Measurements from ENCODE around the gene ZBED3.

Gene ZBED3

GRCh38 chr5:77077829-77078176, 9.3 kb downstream of the ZBED3 start:
- Histone ChIP-seq H3K9ac (ENCODE audit: low read depth, low read length) (peak overlapping the region; percentile 17; the same call in 1 of the 2 replicates), H3K4me3 (ENCODE audit: low read length) (peak overlapping the region; percentile 54), H3K4me1 (ENCODE audit: insufficient read depth, low read length) (0 out of 2 replicates have a peak, but pooled peaks cover 6% of the 10 kb centered on the region), H3K9me3 (ENCODE audit: insufficient read depth, low read depth, low read length) (no peaks in the 10 kb centered on the region), H3K27me3 (ENCODE audit: insufficient read depth, low read length) (peaks cover 7% of the 10 kb centered on the region; the same call in 1 of the 2 replicates), H3K36me3 (ENCODE audit: insufficient read depth, low read length) (0 out of 2 replicates have a peak, but pooled peaks cover 2% of the 10 kb centered on the region), H3K27ac (ENCODE audit: low read depth, low read length) (no peak overlapping the region)
- WGBS, result 13% methylated on average over 10 of the region's 12 CpGs

DNA sequence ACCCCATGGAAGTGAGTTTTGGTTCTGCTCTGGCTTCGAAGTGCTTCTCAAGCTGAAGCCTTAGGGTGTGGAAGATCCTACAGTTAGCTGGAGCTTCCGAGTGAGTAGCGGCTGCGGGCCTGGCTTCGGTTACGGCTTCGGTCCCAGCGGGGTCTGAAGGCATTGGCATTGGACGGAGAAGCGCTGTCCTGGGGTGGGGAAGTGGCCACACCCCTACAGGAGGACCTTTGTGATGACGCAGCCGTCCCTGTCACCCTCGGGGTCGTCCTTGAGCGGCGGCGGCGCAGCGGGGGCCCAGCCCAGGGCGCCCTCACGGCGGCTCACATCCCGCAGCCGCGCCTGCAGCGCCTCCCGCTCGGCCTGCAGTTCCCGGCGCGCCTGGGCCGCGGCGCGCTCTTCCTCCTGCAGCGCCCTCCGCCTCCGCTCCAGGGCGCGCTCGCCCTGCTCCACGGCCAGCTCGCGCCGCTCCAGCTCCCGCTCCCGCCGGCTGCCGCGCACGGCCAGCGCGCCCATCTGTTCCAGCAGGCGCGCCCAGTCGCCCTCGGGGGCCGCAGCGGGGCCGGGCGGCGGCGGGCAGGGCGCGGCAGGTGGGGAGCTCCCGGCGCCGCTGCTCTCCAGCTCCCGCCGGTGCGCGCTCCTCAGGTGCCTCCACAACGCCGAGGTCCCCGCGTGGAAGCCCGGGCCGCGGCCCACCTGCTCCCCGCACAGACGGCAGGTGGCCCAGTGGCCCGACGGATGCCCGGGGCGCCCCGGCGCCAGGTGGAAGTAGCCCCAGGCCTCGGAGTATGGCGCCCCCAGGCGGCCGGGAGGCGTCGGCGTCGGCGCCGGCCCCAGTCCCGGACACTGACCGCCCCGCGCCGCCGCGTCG, 9.9 kb downstream of the ZBED3 start:
- 2% methylated on average over 105 of the region's 105 CpGs for WGBS
- Histone ChIP-seq H3K27me3 (ENCODE audit: insufficient read depth, low read length) (peaks cover 7% of the 10 kb centered on the region; the same call in 1 of the 2 replicates), H3K36me3 (ENCODE audit: insufficient read depth, low read length) (0 out of 2 replicates have a peak, but pooled peaks cover 1% of the 10 kb centered on the region), H3K4me1 (ENCODE audit: insufficient read depth, low read length) (0 out of 2 replicates have a peak, but pooled peaks cover 6% of the 10 kb centered on the region), H3K4me3 (ENCODE audit: low read length) (peak overlapping the region; percentile 54), H3K9me3 (ENCODE audit: insufficient read depth, low read depth, low read length) (no peaks in the 10 kb centered on the region), H3K27ac (ENCODE audit: low read depth, low read length) (no peak overlapping the region), H3K9ac (ENCODE audit: low read depth, low read length) (peak overlapping the region; percentile 67)

GRCh38 chr5:77074745-77075144, 12.3 kb downstream of the ZBED3 start:
- H3K4me3 ChIP-seq (ENCODE audit: low read length), result no peak overlapping the region
- no peaks in the 10 kb centered on the region for H3K9me3 ChIP-seq (ENCODE audit: insufficient read depth, low read depth, low read length)
- no peaks in the 10 kb centered on the region for H3K36me3 ChIP-seq (ENCODE audit: insufficient read depth, low read length)
- no peak overlapping the region for H3K9ac ChIP-seq (ENCODE audit: low read depth, low read length)
- H3K4me1 ChIP-seq (ENCODE audit: insufficient read depth, low read length), result 0 out of 2 replicates have a peak, but pooled peaks cover 6% of the 10 kb centered on the region
- 90% methylated on average over 4 of the region's 4 CpGs for WGBS
- no peak overlapping the region for H3K27ac ChIP-seq (ENCODE audit: low read depth, low read length)
- H3K27me3 ChIP-seq (ENCODE audit: insufficient read depth, low read length), result peaks cover 7% of the 10 kb centered on the region; the same call in 1 of the 2 replicates

- Histone ChIP-seq H3K36me3 (ENCODE audit: insufficient read depth, low read length) (no peaks in the 10 kb centered on the region; the same call in 1 of the 2 replicates), H3K27me3 (ENCODE audit: insufficient read depth, low read length) (peaks cover 7% of the 10 kb centered on the region; the same call in 1 of the 2 replicates), H3K4me3 (ENCODE audit: low read length) (no peak overlapping the region), H3K9me3 (ENCODE audit: insufficient read depth, low read depth, low read length) (no peaks in the 10 kb centered on the region), H3K4me1 (ENCODE audit: insufficient read depth, low read length) (0 out of 2 replicates have a peak, but pooled peaks cover 6% of the 10 kb centered on the region), H3K9ac (ENCODE audit: low read depth, low read length) (no peak overlapping the region), H3K27ac (ENCODE audit: low read depth, low read length) (no peak overlapping the region)
- WGBS, result 82% methylated on average over 2 of the region's 2 CpGs
Observed at GRCh38 chr5:77073667-77074066, 13.4 kb downstream of the ZBED3 start.

DNA sequence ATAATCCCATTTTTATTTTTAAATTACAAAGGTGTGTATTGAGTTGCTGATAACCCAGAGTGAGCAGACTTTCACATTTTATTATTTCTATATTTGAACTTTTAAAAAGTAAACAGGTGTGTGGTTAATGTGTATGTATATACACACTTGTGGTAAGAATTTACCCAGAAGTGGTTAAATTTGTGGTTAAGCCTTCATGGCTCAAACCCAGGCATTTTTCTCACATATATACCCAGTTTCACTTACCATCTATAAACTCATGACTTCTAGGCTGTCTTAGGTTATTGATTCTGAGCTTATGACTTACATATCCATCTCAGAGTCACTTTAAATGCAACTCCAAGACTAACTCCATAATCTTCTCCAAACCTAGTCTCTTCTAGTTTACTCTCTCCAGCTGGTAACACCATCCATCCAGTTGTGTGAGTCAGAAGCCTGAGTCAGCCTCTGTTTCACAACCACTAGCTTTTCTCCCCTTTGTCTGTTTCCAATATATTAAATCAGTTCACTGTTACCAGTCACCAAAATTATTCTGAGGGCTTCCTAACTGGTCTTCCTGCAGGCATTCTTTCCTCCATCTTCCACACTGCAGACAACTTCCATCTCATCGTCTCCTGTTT, 20.2 kb downstream of the ZBED3 start:
- Histone ChIP-seq H3K36me3 (ENCODE audit: insufficient read depth, low read length) (peaks cover 36% of the 10 kb centered on the region), H3K4me3 (ENCODE audit: low read length) (no peak overlapping the region), H3K27me3 (ENCODE audit: insufficient read depth, low read length) (no peaks in the 10 kb centered on the region), H3K27ac (ENCODE audit: low read depth, low read length) (no peak overlapping the region), H3K9me3 (ENCODE audit: insufficient read depth, low read depth, low read length) (no peaks in the 10 kb centered on the region), H3K4me1 (ENCODE audit: insufficient read depth, low read length) (no peaks in the 10 kb centered on the region; the same call in 1 of the 2 replicates), H3K9ac (ENCODE audit: low read depth, low read length) (no peak overlapping the region)
- 90% methylated on average over 1 of the region's 1 CpG for WGBS

GRCh38 chr5:77066184-77066583, 20.9 kb downstream of the ZBED3 start:
- Histone ChIP-seq H3K27ac (ENCODE audit: low read depth, low read length) (no peak overlapping the region), H3K36me3 (ENCODE audit: insufficient read depth, low read length) (peaks cover 43% of the 10 kb centered on the region), H3K27me3 (ENCODE audit: insufficient read depth, low read length) (no peaks in the 10 kb centered on the region), H3K4me1 (ENCODE audit: insufficient read depth, low read length) (no peaks in the 10 kb centered on the region; the same call in 1 of the 2 replicates), H3K9me3 (ENCODE audit: insufficient read depth, low read depth, low read length) (no peaks in the 10 kb centered on the region), H3K9ac (ENCODE audit: low read depth, low read length) (no peak overlapping the region), H3K4me3 (ENCODE audit: low read length) (no peak overlapping the region)
- WGBS, result 98% methylated on average over 1 of the region's 1 CpG

GRCh38 chr5:77065256-77065655, 21.8 kb downstream of the ZBED3 start:
- H3K27me3 ChIP-seq (ENCODE audit: insufficient read depth, low read length), result no peaks in the 10 kb centered on the region
- H3K9me3 ChIP-seq (ENCODE audit: insufficient read depth, low read depth, low read length), result no peaks in the 10 kb centered on the region
- H3K36me3 ChIP-seq (ENCODE audit: insufficient read depth, low read length), result peaks cover 53% of the 10 kb centered on the region
- no peak overlapping the region for H3K9ac ChIP-seq (ENCODE audit: low read depth, low read length)
- H3K27ac ChIP-seq (ENCODE audit: low read depth, low read length), result no peak overlapping the region
- no CpG with 5 or more reads among the region's 3 CpGs for WGBS
- no peaks in the 10 kb centered on the region; the same call in 1 of the 2 replicates for H3K4me1 ChIP-seq (ENCODE audit: insufficient read depth, low read length)
- H3K4me3 ChIP-seq (ENCODE audit: low read length), result no peak overlapping the region

DNA sequence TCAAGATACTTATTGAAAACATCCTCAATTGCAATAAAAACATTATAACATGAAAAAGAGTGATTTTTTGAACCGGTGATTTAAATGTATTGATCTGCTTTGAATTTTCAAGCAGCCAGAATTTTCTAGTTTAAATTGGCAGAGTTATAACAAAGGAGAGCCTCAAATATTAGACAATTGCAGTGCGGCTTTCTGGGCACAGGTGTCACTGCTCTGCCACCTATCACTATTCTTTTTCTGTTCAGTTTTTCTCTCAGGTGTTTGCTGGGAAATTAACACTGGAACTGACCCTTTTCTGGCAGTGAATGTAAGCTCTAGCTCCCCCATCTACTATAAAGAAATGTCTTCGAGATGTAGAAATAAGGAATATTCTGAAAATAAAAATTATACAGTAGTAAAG, 23.0 kb downstream of the ZBED3 start:
- Histone ChIP-seq H3K9ac (ENCODE audit: low read depth, low read length) (no peak overlapping the region), H3K9me3 (ENCODE audit: insufficient read depth, low read depth, low read length) (no peaks in the 10 kb centered on the region), H3K4me1 (ENCODE audit: insufficient read depth, low read length) (no peaks in the 10 kb centered on the region; the same call in 1 of the 2 replicates), H3K27ac (ENCODE audit: low read depth, low read length) (no peak overlapping the region), H3K36me3 (ENCODE audit: insufficient read depth, low read length) (peaks cover 65% of the 10 kb centered on the region), H3K4me3 (ENCODE audit: low read length) (no peak overlapping the region), H3K27me3 (ENCODE audit: insufficient read depth, low read length) (no peaks in the 10 kb centered on the region)
- 96% methylated on average over 2 of the region's 3 CpGs for WGBS

- no peaks in the 10 kb centered on the region for H3K27me3 ChIP-seq (ENCODE audit: insufficient read depth, low read length)
- no peak overlapping the region for H3K4me3 ChIP-seq (ENCODE audit: low read length)
- H3K9ac ChIP-seq (ENCODE audit: low read depth, low read length), result no peak overlapping the region
- WGBS, result 93% methylated on average over 1 of the region's 1 CpG
- peaks cover 60% of the 10 kb centered on the region for H3K36me3 ChIP-seq (ENCODE audit: insufficient read depth, low read length)
- no peaks in the 10 kb centered on the region; the same call in 1 of the 2 replicates for H3K9me3 ChIP-seq (ENCODE audit: insufficient read depth, low read depth, low read length)
- no peaks in the 10 kb centered on the region for H3K4me1 ChIP-seq (ENCODE audit: insufficient read depth, low read length)
- H3K27ac ChIP-seq (ENCODE audit: low read depth, low read length), result no peak overlapping the region
Observed at GRCh38 chr5:77046416-77047073, 40.5 kb downstream of the ZBED3 start.

DNA sequence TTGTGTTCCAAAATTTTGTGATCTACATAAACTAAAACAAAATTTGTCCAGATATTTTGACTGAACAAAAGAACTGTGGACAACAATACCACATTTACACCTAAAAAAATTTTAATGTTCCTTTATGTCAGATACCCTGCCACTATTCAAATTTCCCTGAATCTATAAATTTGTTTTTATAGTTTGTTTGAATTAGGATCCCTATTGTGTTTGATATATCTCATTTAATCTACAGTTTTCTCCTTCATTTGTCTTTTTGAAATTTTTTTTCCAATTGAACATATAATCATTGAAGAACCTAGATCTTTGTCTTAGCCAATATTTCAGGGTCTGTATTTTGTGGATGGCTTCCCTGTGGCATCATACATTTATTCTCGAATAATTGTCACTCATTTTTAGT, 51.1 kb downstream of the ZBED3 start:
- H3K27me3 ChIP-seq (ENCODE audit: insufficient read depth, low read length), result no peaks in the 10 kb centered on the region
- peaks cover 4% of the 10 kb centered on the region; the same call in 1 of the 2 replicates for H3K9me3 ChIP-seq (ENCODE audit: insufficient read depth, low read depth, low read length)
- H3K4me3 ChIP-seq (ENCODE audit: low read length), result no peak overlapping the region
- no peak overlapping the region for H3K27ac ChIP-seq (ENCODE audit: low read depth, low read length)
- H3K4me1 ChIP-seq (ENCODE audit: insufficient read depth, low read length), result no peaks in the 10 kb centered on the region
- H3K9ac ChIP-seq (ENCODE audit: low read depth, low read length), result no peak overlapping the region
- 100% methylated on average over 1 of the region's 1 CpG for WGBS
- peaks cover 64% of the 10 kb centered on the region for H3K36me3 ChIP-seq (ENCODE audit: insufficient read depth, low read length)

- WGBS, result 92% methylated on average over 5 of the region's 5 CpGs
- Histone ChIP-seq H3K4me3 (ENCODE audit: low read length) (no peak overlapping the region), H3K36me3 (ENCODE audit: insufficient read depth, low read length) (peaks cover 40% of the 10 kb centered on the region), H3K27ac (ENCODE audit: low read depth, low read length) (no peak overlapping the region), H3K4me1 (ENCODE audit: insufficient read depth, low read length) (no peaks in the 10 kb centered on the region), H3K27me3 (ENCODE audit: insufficient read depth, low read length) (no peaks in the 10 kb centered on the region), H3K9ac (ENCODE audit: low read depth, low read length) (no peak overlapping the region), H3K9me3 (ENCODE audit: insufficient read depth, low read depth, low read length) (peaks cover 16% of the 10 kb centered on the region)
Observed at GRCh38 chr5:77033338-77033737, 53.7 kb downstream of the ZBED3 start.

All from HUES64 (cell line).